GM10248 (cell line): ENCODE measurements around the gene HPCA.

Source experiments
- CTCF ChIA-PET: fragments of 300-600 bp; sonication (Branson Sonifier 250); formaldehyde crosslinking; extraction: SDS; loops from one replicate; lab custom pipeline; 2021; ENCODE audit warnings: antibody characterized with exemption; lab: Yijun Ruan, JAX
- POLR2A ChIA-PET: fragments of 350-650 bp; sonication (Branson Sonifier 250); formaldehyde crosslinking; extraction: SDS; loops from one replicate; lab custom pipeline; 2020; ENCODE audit warnings: antibody characterized with exemption; lab: Yijun Ruan, JAX
- DNase-seq: peaks from one replicate; pipeline ENCODE4 v3.0.0; 2012; ENCODE audit errors: extremely low spot score
- CTCF ChIP-seq: IDR thresholded peaks from 2 replicates; pipeline ENCODE4 v1.5.1; 2012; ENCODE audit warnings: mild to moderate bottlenecking, low read depth; ENCODE audit errors: extremely low read depth, missing control alignments, control extremely low read depth

HPCA gene

GRCh38 chr1:32929366-32929765 is 43.1 kb downstream of the HPCA start:
- POLR2A ChIA-PET, result no interaction called here

GRCh38 chr1:32931760-32932159 is 45.5 kb downstream of the HPCA start:
- POLR2A ChIA-PET, result interaction anchor here (0.6 kb wide), 1 partner anchor 143 kb away, joined by 4 read pairs; no protein-coding TSS in a partner anchor
- no peak for DNase-seq
- CTCF ChIA-PET, result interaction anchor here (0.8 to 9.7 kb wide), 16 partner anchors 12 to 219 kb away, joined by 3 to 107 read pairs (median 9); no protein-coding TSS in a partner anchor
- no peak for TF ChIP-seq CTCF

More at GRCh38 chr1:32929366-32929765, 43.1 kb downstream of the HPCA start:
- CTCF ChIA-PET, result interaction anchor here (0.8 to 9.7 kb wide), 6 partner anchors 14 to 167 kb away, joined by 3 to 107 read pairs (median 6); no protein-coding TSS in a partner anchor
- DNase-seq, result no peak
- no peak for TF ChIP-seq CTCF

- POLR2A ChIA-PET, result no interaction called here
- CTCF ChIA-PET, result interaction anchor here (0.7 to 9.7 kb wide), 33 partner anchors 10 to 161 kb away, joined by 3 to 107 read pairs (median 5); partner anchors contain the start of gene AZIN2
- no peak for TF ChIP-seq CTCF
- no peak for DNase-seq
Observed at GRCh38 chr1:32933742-32934322, 47.5 kb downstream of the HPCA start.

- TF ChIP-seq CTCF, result no peak
- POLR2A ChIA-PET, result interaction anchor here (0.7 kb wide), 1 partner anchor 90 kb away, joined by 3 read pairs; no protein-coding TSS in a partner anchor
- DNase-seq, result no peak
- CTCF ChIA-PET, result interaction anchor here (0.8 to 9.7 kb wide), 19 partner anchors 9 to 160 kb away, joined by 3 to 107 read pairs (median 5); partner anchors contain the start of gene AZIN2
Observed at GRCh38 chr1:32934535-32934934, 48.2 kb downstream of the HPCA start.

- DNase-seq, result no peak
- POLR2A ChIA-PET, result no interaction called here
- CTCF ChIA-PET, result interaction anchor here (0.8 to 9.7 kb wide), 7 partner anchors 7 to 120 kb away, joined by 3 to 69 read pairs (median 3); no protein-coding TSS in a partner anchor
- TF ChIP-seq CTCF, result no peak
Observed at GRCh38 chr1:32937061-32937460, 50.8 kb downstream of the HPCA start.

GRCh38 chr1:32939655-32940371 is 53.5 kb downstream of the HPCA start:
- ChIA-PET POLR2A (interaction anchor here (0.5 kb wide), 1 partner anchor 22 kb away, joined by 3 read pairs; no protein-coding TSS in a partner anchor), CTCF (interaction anchor here (0.7 to 8.1 kb wide), 6 partner anchors 6 to 144 kb away, joined by 3 to 69 read pairs (median 4); no protein-coding TSS in a partner anchor)
- no peak for TF ChIP-seq CTCF
- no peak for DNase-seq
